ENCODE results near the gene TTLL12.

The TTLL12 gene

DNA sequence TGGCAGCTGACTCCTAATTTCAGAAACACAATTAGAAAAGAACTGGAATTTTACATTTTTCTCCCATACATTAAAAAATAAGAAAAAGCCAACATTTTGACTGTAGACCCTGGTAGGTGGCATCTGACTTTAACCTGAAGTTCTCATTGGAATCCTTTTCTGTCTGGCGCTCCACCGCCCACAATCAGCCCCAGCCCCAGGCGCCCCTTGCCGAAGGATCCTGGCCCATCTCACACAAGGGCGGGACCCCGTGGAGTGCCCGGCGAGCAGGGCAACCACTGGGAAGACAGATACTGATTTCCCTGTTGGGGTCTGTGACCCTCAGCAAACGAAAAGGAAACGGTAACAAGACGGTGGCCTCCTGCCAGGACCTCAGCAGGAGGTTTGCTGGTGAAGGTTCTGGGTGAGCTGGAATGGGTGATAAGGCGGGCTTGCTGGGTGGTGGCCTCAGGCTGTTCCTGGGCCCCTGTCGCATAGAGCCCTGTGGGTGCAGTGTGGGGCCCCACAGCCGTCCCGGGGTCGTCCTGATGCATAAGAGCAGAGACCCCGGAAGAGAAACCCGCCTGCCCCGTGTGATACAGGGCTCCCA is 19.8 kb downstream of the TTLL12 start:
- Histone ChIP-seq H3K27ac (replicated peaks) (no peak overlapping the region), H3K27me3 (ENCODE audit: insufficient read depth, poor library complexity, severe bottlenecking) (no peaks in the 10 kb centered on the region), H3K4me3 (replicated peaks; ENCODE audit: insufficient read depth, low read length) (no peak overlapping the region)
- DNase-seq (ENCODE audit: low read depth in 1 of 2, low spot score in 1 of 2): no peak
- no peak for TF ChIP-seq CTCF (IDR thresholded peaks at IDR 0.05; ENCODE audit: insufficient read depth, low read length)
- TF ChIP-seq POLR2AphosphoS5 (IDR thresholded peaks at IDR 0.05; ENCODE audit: low read depth): no peak
- TF ChIP-seq SPI1 (IDR thresholded peaks at IDR 0.05; ENCODE audit: borderline replicate concordance, low read depth): no peak
- TF ChIP-seq GABPA (IDR thresholded peaks at IDR 0.05; ENCODE audit: low read depth): no peak
- TF ChIP-seq, protein P1, sequence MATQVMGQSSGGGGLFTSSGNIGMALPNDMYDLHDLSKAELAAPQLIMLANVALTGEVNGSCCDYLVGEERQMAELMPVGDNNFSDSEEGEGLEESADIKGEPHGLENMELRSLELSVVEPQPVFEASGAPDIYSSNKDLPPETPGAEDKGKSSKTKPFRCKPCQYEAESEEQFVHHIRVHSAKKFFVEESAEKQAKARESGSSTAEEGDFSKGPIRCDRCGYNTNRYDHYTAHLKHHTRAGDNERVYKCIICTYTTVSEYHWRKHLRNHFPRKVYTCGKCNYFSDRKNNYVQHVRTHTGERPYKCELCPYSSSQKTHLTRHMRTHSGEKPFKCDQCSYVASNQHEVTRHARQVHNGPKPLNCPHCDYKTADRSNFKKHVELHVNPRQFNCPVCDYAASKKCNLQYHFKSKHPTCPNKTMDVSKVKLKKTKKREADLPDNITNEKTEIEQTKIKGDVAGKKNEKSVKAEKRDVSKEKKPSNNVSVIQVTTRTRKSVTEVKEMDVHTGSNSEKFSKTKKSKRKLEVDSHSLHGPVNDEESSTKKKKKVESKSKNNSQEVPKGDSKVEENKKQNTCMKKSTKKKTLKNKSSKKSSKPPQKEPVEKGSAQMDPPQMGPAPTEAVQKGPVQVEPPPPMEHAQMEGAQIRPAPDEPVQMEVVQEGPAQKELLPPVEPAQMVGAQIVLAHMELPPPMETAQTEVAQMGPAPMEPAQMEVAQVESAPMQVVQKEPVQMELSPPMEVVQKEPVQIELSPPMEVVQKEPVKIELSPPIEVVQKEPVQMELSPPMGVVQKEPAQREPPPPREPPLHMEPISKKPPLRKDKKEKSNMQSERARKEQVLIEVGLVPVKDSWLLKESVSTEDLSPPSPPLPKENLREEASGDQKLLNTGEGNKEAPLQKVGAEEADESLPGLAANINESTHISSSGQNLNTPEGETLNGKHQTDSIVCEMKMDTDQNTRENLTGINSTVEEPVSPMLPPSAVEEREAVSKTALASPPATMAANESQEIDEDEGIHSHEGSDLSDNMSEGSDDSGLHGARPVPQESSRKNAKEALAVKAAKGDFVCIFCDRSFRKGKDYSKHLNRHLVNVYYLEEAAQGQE (IDR thresholded peaks at IDR 0.05; ENCODE audit: insufficient replicate concordance, low read depth): no peak

GRCh38 chr22:43166132-43166930 is 20.6 kb downstream of the TTLL12 start:
- H3K27me3 ChIP-seq (ENCODE audit: insufficient read depth, poor library complexity, severe bottlenecking): no peaks in the 10 kb centered on the region
- TF ChIP-seq, protein P1 (IDR thresholded peaks at IDR 0.05; ENCODE audit: insufficient replicate concordance, low read depth): no peak
- TF ChIP-seq POLR2AphosphoS5 (IDR thresholded peaks at IDR 0.05; ENCODE audit: low read depth) (no peak), CTCF (IDR thresholded peaks at IDR 0.05; ENCODE audit: insufficient read depth, low read length) (no peak), SPI1 (IDR thresholded peaks at IDR 0.05; ENCODE audit: borderline replicate concordance, low read depth) (no peak), GABPA (IDR thresholded peaks at IDR 0.05; ENCODE audit: low read depth) (no peak)
- H3K4me3 ChIP-seq (replicated peaks; ENCODE audit: insufficient read depth, low read length): no peak overlapping the region
- no peak for DNase-seq (ENCODE audit: low read depth in 1 of 2, low spot score in 1 of 2)
- no peak overlapping the region for H3K27ac ChIP-seq (replicated peaks)

DNA sequence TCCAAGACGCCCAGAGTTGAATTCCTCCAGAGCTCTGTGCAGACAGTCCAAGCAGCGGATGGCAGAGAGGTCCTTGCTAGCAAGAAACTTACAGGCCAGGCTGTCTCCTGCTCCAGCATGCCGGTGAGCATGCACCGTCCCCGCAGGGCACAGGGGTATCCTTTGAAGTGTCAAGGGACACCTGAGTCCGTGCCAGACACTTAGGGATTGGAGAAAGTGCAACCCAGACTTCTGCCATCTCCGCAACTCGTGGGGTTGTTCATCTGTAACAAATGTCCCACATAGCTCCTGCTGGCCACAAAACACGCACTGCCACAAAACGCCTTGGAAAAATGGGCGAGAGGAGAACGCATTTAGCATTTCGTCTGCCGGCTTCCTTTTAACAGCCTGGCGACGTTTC is 22.3 kb downstream of the TTLL12 start:
- H3K27ac ChIP-seq (replicated peaks): no peak overlapping the region
- TF ChIP-seq, protein P1 (IDR thresholded peaks at IDR 0.05; ENCODE audit: insufficient replicate concordance, low read depth): no peak
- TF ChIP-seq GABPA (IDR thresholded peaks at IDR 0.05; ENCODE audit: low read depth) (no peak), POLR2AphosphoS5 (IDR thresholded peaks at IDR 0.05; ENCODE audit: low read depth) (no peak), SPI1 (IDR thresholded peaks at IDR 0.05; ENCODE audit: borderline replicate concordance, low read depth) (no peak), CTCF (IDR thresholded peaks at IDR 0.05; ENCODE audit: insufficient read depth, low read length) (no peak)
- no peak for DNase-seq (ENCODE audit: low read depth in 1 of 2, low spot score in 1 of 2)

More for the DNA sequence above, 22.3 kb downstream of the TTLL12 start:
- no peaks in the 10 kb centered on the region for H3K27me3 ChIP-seq (ENCODE audit: insufficient read depth, poor library complexity, severe bottlenecking)
- H3K4me3 ChIP-seq (replicated peaks; ENCODE audit: insufficient read depth, low read length): no peak overlapping the region

Measured in HL-60 (cell line).